OCI-LY7 (cell line): Measurements from ENCODE around the gene MEF2C.

Experiments
- EZH2phosphoT487 ChIP-seq: fragments of 200-600 bp; sonication (generic); IDR thresholded peaks from 2 replicates; pipeline ENCODE4 v1.6.1; 2018; ENCODE audit warnings: low read depth, borderline replicate concordance, mild to moderate bottlenecking, mixed run types, antibody characterized with exemption, low read length, moderate library complexity, mixed read lengths
- TF ChIP-seq, protein P1 (sequence below): fragments of 200-600 bp; sonication (generic); conservative IDR thresholded peaks from 2 replicates; pipeline ENCODE4 v1.5.1; 2014; ENCODE audit warnings: mild to moderate bottlenecking, antibody characterized with exemption, low read length, moderate library complexity, mixed read lengths

GRCh38 chr5:88841212-88841611 lies 41.8 kb downstream of the MEF2C start:
- TF ChIP-seq, protein P1, sequence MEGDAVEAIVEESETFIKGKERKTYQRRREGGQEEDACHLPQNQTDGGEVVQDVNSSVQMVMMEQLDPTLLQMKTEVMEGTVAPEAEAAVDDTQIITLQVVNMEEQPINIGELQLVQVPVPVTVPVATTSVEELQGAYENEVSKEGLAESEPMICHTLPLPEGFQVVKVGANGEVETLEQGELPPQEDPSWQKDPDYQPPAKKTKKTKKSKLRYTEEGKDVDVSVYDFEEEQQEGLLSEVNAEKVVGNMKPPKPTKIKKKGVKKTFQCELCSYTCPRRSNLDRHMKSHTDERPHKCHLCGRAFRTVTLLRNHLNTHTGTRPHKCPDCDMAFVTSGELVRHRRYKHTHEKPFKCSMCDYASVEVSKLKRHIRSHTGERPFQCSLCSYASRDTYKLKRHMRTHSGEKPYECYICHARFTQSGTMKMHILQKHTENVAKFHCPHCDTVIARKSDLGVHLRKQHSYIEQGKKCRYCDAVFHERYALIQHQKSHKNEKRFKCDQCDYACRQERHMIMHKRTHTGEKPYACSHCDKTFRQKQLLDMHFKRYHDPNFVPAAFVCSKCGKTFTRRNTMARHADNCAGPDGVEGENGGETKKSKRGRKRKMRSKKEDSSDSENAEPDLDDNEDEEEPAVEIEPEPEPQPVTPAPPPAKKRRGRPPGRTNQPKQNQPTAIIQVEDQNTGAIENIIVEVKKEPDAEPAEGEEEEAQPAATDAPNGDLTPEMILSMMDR = no peak
- no peak for TF ChIP-seq EZH2phosphoT487
